Naive thymus-derived CD8-positive, alpha-beta T cell (primary cell): ENCODE data around the gene SPDYE3. TPM values are rescaled to one million over a fixed set of nuclear protein-coding genes. Genes with fewer than 3 reads are reported as not detected.
A peak's percentile ranks its signal among the peaks of the same experiment; 100 is the strongest.
"Not testable (repeated sequence)": the region's sequence is repeated elsewhere in the genome, so short reads cannot be mapped to it uniquely, and the experiment has no call there.

Source experiments
- ATAC-seq, 2 donors: fragments of 150-1000 bp; cut with Tn5 transposase in 1 of 2; sonication (Bioruptor Pico), chemical (Tn5 transposase) in 1 of 2; 1 replicate in 1 of 2; 2 replicates in 1 of 2; pipeline ENCODE4 v1.10.0; 2021; ENCODE audit warnings: mild to moderate bottlenecking in 2 of 2, moderate library complexity in 2 of 2
- POLR2A ChIA-PET: fragments of 350-600 bp; sonication (Branson Sonifier 250); formaldehyde crosslinking; loops from one replicate; lab custom pipeline; 2021; ENCODE audit warnings: antibody characterized with exemption; lab: Charles Lee
- DNase-seq, 10 donors: peaks; one replicate each; pipeline versions ENCODE4 v3.0.0 to v3.0.0-alpha.2; 2020 to 2022
- H3K27ac Mint-ChIP-seq, 10 donors: one replicate each; pipeline ENCODE4 v1.8.0; 2020 to 2022; ENCODE audit warnings: mild to moderate bottlenecking in 10 of 10, mixed read lengths in 10 of 10, moderate library complexity in 4 of 10, inconsistent platforms in 1 of 10
- H3K27me3 Mint-ChIP-seq, 5 donors: one replicate each; pipeline ENCODE4 v1.8.0; 2021 to 2022; ENCODE audit warnings: mixed read lengths in 5 of 5
- H3K36me3 Mint-ChIP-seq, 3 donors: one replicate each; pipeline ENCODE4 v1.8.0; 2020 to 2022; ENCODE audit warnings: mixed read lengths in 3 of 3, mild to moderate bottlenecking in 2 of 3, inconsistent platforms in 1 of 3
- H3K4me1 Mint-ChIP-seq, 4 donors: one replicate each; pipeline ENCODE4 v1.8.0; 2021 to 2022; ENCODE audit warnings: mixed read lengths in 4 of 4
- H3K4me3 Mint-ChIP-seq, 10 donors: one replicate each; pipeline ENCODE4 v1.8.0; 2020 to 2022; ENCODE audit warnings: mild to moderate bottlenecking in 10 of 10, mixed read lengths in 10 of 10, moderate library complexity in 6 of 10, inconsistent platforms in 1 of 10
- H3K9me3 Mint-ChIP-seq, 9 donors: one replicate each; pipeline ENCODE4 v1.8.0; 2020 to 2022; ENCODE audit warnings: mixed read lengths in 9 of 9, mild to moderate bottlenecking in 3 of 9, inconsistent platforms in 1 of 9, moderate library complexity in 1 of 9
- polyA plus RNA-seq, 3 donors: library from polyadenylated mRNA; unstranded; fragments of 300-500 nt; fragmentation: Illumina TruSeq; gene quantifications; one replicate each; pipeline ENCODE4 v1.2.3, GENCODE V29; 2021
- total RNA-seq, 8 experiments: library from RNA in 2 of 8; stranded (reverse) in 2 of 8; gene quantifications; one replicate each; pipeline ENCODE4 v1.2.3 and lab custom pipeline; 2021 to 2026

The SPDYE3 gene
- not detected for total RNA-seq
- 10 to 100 TPM in 1 of 3 donors, 1 to 10 TPM in 2; 4.8 to 10.9 (median 7.7) TPM for polyA plus RNA-seq
- 0 reads per million in 6 experiments for total RNA-seq (lab: John Stamatoyannopoulos, UW)

- H3K27me3 Mint-ChIP-seq, H3K9me3 Mint-ChIP-seq, H3K4me1 Mint-ChIP-seq, POLR2A ChIA-PET, DNase-seq, H3K4me3 Mint-ChIP-seq, ATAC-seq: not testable (repeated sequence)
- H3K36me3 Mint-ChIP-seq = peaks cover 0 to 17% (median 4%) of the 10 kb centered on the region in 3 donors
- peak within 1 kb of the TSS in 1 of 10 donors; percentile 33 for H3K27ac Mint-ChIP-seq
Measured at GRCh38 chr7:100307402-100307801, at the start of gene SPDYE3. TSS of gene SPDYE3 (plus strand) at chr7:100307702. CDS start at chr7:100307886, 184 bp downstream.

GRCh38 chr7:100259984-100260383, 47.5 kb upstream of the SPDYE3 start:
- H3K36me3 Mint-ChIP-seq, H3K4me3 Mint-ChIP-seq, H3K9me3 Mint-ChIP-seq, ATAC-seq, H3K4me1 Mint-ChIP-seq, H3K27me3 Mint-ChIP-seq, DNase-seq, POLR2A ChIA-PET: not testable (repeated sequence)
- H3K27ac Mint-ChIP-seq = peak overlapping the region in 2 of 10 donors; percentile 53 to 69

- not testable (repeated sequence) for H3K4me3 Mint-ChIP-seq, DNase-seq, H3K9me3 Mint-ChIP-seq, H3K4me1 Mint-ChIP-seq, H3K36me3 Mint-ChIP-seq, ATAC-seq, H3K27me3 Mint-ChIP-seq
- peak overlapping the region in 1 of 10 donors; percentile 27 for H3K27ac Mint-ChIP-seq
- POLR2A ChIA-PET = interaction anchor here (0.7 kb wide), 1 partner anchor 413 kb away, joined by 5 read pairs; no protein-coding TSS in a partner anchor
Measured at GRCh38 chr7:100262896-100263295, 44.6 kb upstream of the SPDYE3 start.

- not testable (repeated sequence) for H3K27me3 Mint-ChIP-seq, DNase-seq, ATAC-seq, H3K36me3 Mint-ChIP-seq, H3K4me3 Mint-ChIP-seq, H3K9me3 Mint-ChIP-seq
- Mint-ChIP-seq H3K4me1 (peaks cover 2 to 15% (median 5%) of the 10 kb centered on the region in 4 donors), H3K27ac (peak overlapping the region in 1 of 10 donors; percentile 20)
- POLR2A ChIA-PET = interaction anchor here (0.6 kb wide), 1 partner anchor 605 kb away, joined by 3 read pairs; no protein-coding TSS in a partner anchor
Measured at GRCh38 chr7:100264223-100264622, 43.3 kb upstream of the SPDYE3 start.

- H3K36me3 Mint-ChIP-seq, H3K27ac Mint-ChIP-seq, H3K4me3 Mint-ChIP-seq, POLR2A ChIA-PET, H3K27me3 Mint-ChIP-seq, ATAC-seq, DNase-seq, H3K9me3 Mint-ChIP-seq: not testable (repeated sequence)
- H3K4me1 Mint-ChIP-seq = peaks cover 4 to 15% (median 6%) of the 10 kb centered on the region in 4 donors
Measured at GRCh38 chr7:100264669-100265165, 42.8 kb upstream of the SPDYE3 start.

GRCh38 chr7:100265851-100266250, 41.7 kb upstream of the SPDYE3 start:
- H3K9me3 Mint-ChIP-seq, ATAC-seq, DNase-seq, H3K36me3 Mint-ChIP-seq, POLR2A ChIA-PET, H3K27me3 Mint-ChIP-seq: not testable (repeated sequence)
- peak overlapping the region in 1 of 10 donors; percentile 45 for H3K4me3 Mint-ChIP-seq
- peaks cover 7 to 25% (median 11%) of the 10 kb centered on the region in 4 donors for H3K4me1 Mint-ChIP-seq
- peak overlapping the region in 1 of 10 donors; percentile 38 for H3K27ac Mint-ChIP-seq

- peaks cover 0 to 3% (median 0%) of the 10 kb centered on the region in 3 donors for H3K36me3 Mint-ChIP-seq
- no peak for ATAC-seq
- H3K27me3 Mint-ChIP-seq = no peaks in the 10 kb centered on the region
- POLR2A ChIA-PET = no interaction called here
- H3K4me1 Mint-ChIP-seq = peaks cover 9 to 29% (median 15%) of the 10 kb centered on the region in 4 donors
- H3K4me3 Mint-ChIP-seq = no peak overlapping the region
- DNase-seq = no peak
- peak overlapping the region in 2 of 10 donors; percentile 43 to 44 for H3K27ac Mint-ChIP-seq
- H3K9me3 Mint-ChIP-seq = no peaks in the 10 kb centered on the region
Measured at GRCh38 chr7:100266576-100267354, 40.7 kb upstream of the SPDYE3 start.

GRCh38 chr7:100267648-100268047, 39.9 kb upstream of the SPDYE3 start:
- Mint-ChIP-seq H3K4me3 (no peak overlapping the region), H3K36me3 (peaks cover 0 to 3% (median 0%) of the 10 kb centered on the region in 3 donors), H3K27me3 (no peaks in the 10 kb centered on the region), H3K9me3 (no peaks in the 10 kb centered on the region), H3K4me1 (peaks cover 9 to 35% (median 16%) of the 10 kb centered on the region in 4 donors), H3K27ac (no peak overlapping the region)
- DNase-seq (no peak), ATAC-seq (no peak)
- POLR2A ChIA-PET = interaction anchor here (0.7 kb wide), 1 partner anchor 74 kb away, joined by 3 read pairs; no protein-coding TSS in a partner anchor

GRCh38 chr7:100268882-100269281, 38.6 kb upstream of the SPDYE3 start:
- not testable (repeated sequence) for H3K4me3 Mint-ChIP-seq, H3K9me3 Mint-ChIP-seq, ATAC-seq, H3K36me3 Mint-ChIP-seq, DNase-seq, H3K27me3 Mint-ChIP-seq
- H3K27ac Mint-ChIP-seq = peak overlapping the region in 1 of 10 donors; percentile 15
- POLR2A ChIA-PET = interaction anchor here (0.7 kb wide), 1 partner anchor 334 kb away, joined by 3 read pairs; the partner anchor contains the start of gene PCOLCE
- peaks cover 9 to 35% (median 17%) of the 10 kb centered on the region in 4 donors for H3K4me1 Mint-ChIP-seq

GRCh38 chr7:100269306-100270045, 38.0 kb upstream of the SPDYE3 start:
- peak overlapping the region in 3 of 10 donors; percentile 22 to 80 (median 43) for H3K4me3 Mint-ChIP-seq
- POLR2A ChIA-PET = interaction anchor here (0.7 kb wide), 1 partner anchor 333 kb away, joined by 3 read pairs; the partner anchor contains the start of gene PCOLCE
- not testable (repeated sequence) for ATAC-seq

GRCh38 chr7:100270046-100270918, 37.2 kb upstream of the SPDYE3 start:
- peak overlapping the region in 8 of 10 donors; percentile 61 to 87 (median 76) for H3K27ac Mint-ChIP-seq
- ATAC-seq, H3K36me3 Mint-ChIP-seq, H3K27me3 Mint-ChIP-seq, H3K9me3 Mint-ChIP-seq, DNase-seq, POLR2A ChIA-PET: not testable (repeated sequence)
- peaks cover 12 to 40% (median 22%) of the 10 kb centered on the region in 4 donors for H3K4me1 Mint-ChIP-seq
- H3K4me3 Mint-ChIP-seq = peak overlapping the region; percentile 73 to 91 (median 82)

More at GRCh38 chr7:100269306-100270045, 38.0 kb upstream of the SPDYE3 start:
- H3K27ac Mint-ChIP-seq = peak overlapping the region in 4 of 10 donors; percentile 18 to 35 (median 26)
- H3K36me3 Mint-ChIP-seq, DNase-seq, H3K27me3 Mint-ChIP-seq, H3K9me3 Mint-ChIP-seq: not testable (repeated sequence)
- H3K4me1 Mint-ChIP-seq = peaks cover 9 to 35% (median 17%) of the 10 kb centered on the region in 4 donors
